Suppressor macrophage treated with lipopolysaccharide for 1 hour (primary cell): ENCODE results near the gene C16orf86.
A peak's percentile ranks its signal among the peaks of the same experiment; 100 is the strongest.

ENCODE experiments used
- DNase-seq, 3 donors: peaks; one replicate each; pipeline ENCODE4 v3.0.0-alpha.2; 2020 to 2022

C16orf86 gene

GRCh38 chr16:67666559-67667452, at the start of gene C16orf86, which contains the start of gene ENKD1:
C16orf86 (plus strand) TSS chr16:67666814; CDS start chr16:67666971, 157 bp downstream.
ENKD1 (minus strand) TSS chr16:67666750; CDS start chr16:67666442, 308 bp downstream.
- DNase-seq: peak; percentile 87 to 94 (median 91)

- DNase-seq: peak in 1 of 3 donors; percentile 10
Observed at GRCh38 chr16:67628216-67628615, 38.4 kb upstream of the C16orf86 start.

- DNase-seq: no peak
Observed at GRCh38 chr16:67632415-67633172, 34.0 kb upstream of the C16orf86 start.

GRCh38 chr16:67636713-67637112, 29.9 kb upstream of the C16orf86 start:
- DNase-seq: no peak

GRCh38 chr16:67637625-67638024, 29.0 kb upstream of the C16orf86 start:
- no peak for DNase-seq

- DNase-seq: no peak
Observed at GRCh38 chr16:67641779-67642708, 24.6 kb upstream of the C16orf86 start.

- no peak for DNase-seq
Observed at GRCh38 chr16:67644038-67644437, 22.6 kb upstream of the C16orf86 start.

- DNase-seq: no peak
Observed at GRCh38 chr16:67645397-67646121, 21.1 kb upstream of the C16orf86 start.

GRCh38 chr16:67647111-67647651, 19.4 kb upstream of the C16orf86 start:
- DNase-seq: no peak

- no peak for DNase-seq
Observed at GRCh38 chr16:67647681-67648080, 18.9 kb upstream of the C16orf86 start.

GRCh38 chr16:67648088-67648763, 18.4 kb upstream of the C16orf86 start:
- DNase-seq: no peak

GRCh38 chr16:67648764-67649407, 17.7 kb upstream of the C16orf86 start:
- no peak for DNase-seq

GRCh38 chr16:67649494-67649931, 17.1 kb upstream of the C16orf86 start:
- no peak for DNase-seq

- no peak for DNase-seq
Observed at GRCh38 chr16:67650023-67650422, 16.6 kb upstream of the C16orf86 start.

GRCh38 chr16:67651039-67651438, 15.6 kb upstream of the C16orf86 start:
- no peak for DNase-seq

- no peak for DNase-seq
Observed at GRCh38 chr16:67651847-67652246, 14.8 kb upstream of the C16orf86 start.

- DNase-seq: no peak
Observed at GRCh38 chr16:67652578-67653127, 14.0 kb upstream of the C16orf86 start.

- no peak for DNase-seq
Observed at GRCh38 chr16:67653128-67653788, 13.4 kb upstream of the C16orf86 start.

GRCh38 chr16:67653789-67654402, 12.7 kb upstream of the C16orf86 start:
- no peak for DNase-seq
